SU-DHL-6 (cell line): ENCODE measurements around the gene MRPL2.
A peak's percentile ranks its signal among the peaks of the same experiment; 100 is the strongest.

Source experiments
- H2AFZ ChIP-seq: fragments of 200-600 bp; sonication (generic); 2 replicates; pipeline ENCODE4 v1.6.1; 2014; ENCODE audit warnings: low read depth, mild to moderate bottlenecking, moderate library complexity, mixed read lengths, antibody characterized with exemption, low read length; ENCODE audit not compliant: severe bottlenecking
- H3F3A ChIP-seq: fragments of 200-600 bp; shearing (Covaris generic); 2 replicates; pipeline ENCODE4 v1.6.0; 2016; ENCODE audit warnings: antibody characterized with exemption, mild to moderate bottlenecking; ENCODE audit not compliant: insufficient read depth
- H3K27ac ChIP-seq: fragments of 200-600 bp; sonication (generic); 2 replicates; pipeline ENCODE4 v1.5.1; 2016; ENCODE audit warnings: low read depth, mild to moderate bottlenecking, low read length, moderate library complexity, mixed read lengths
- H3K27me3 ChIP-seq: fragments of 200-600 bp; sonication (generic), shearing (Covaris generic); 2 replicates; pipeline ENCODE4 v1.6.0; 2014; ENCODE audit warnings: mild to moderate bottlenecking, low read length
- H3K36me3 ChIP-seq: fragments of 200-600 bp; sonication (generic); 2 replicates; pipeline ENCODE4 v1.6.1; 2014; ENCODE audit warnings: mild to moderate bottlenecking, low read length, mixed read lengths
- H3K4me2 ChIP-seq: fragments of 300-600, 200-600 bp; shearing (Covaris generic), sonication (generic); 2 replicates; pipeline ENCODE4 v1.6.0; 2014; ENCODE audit warnings: low read length, low read depth, mild to moderate bottlenecking; ENCODE audit not compliant: poor library complexity, severe bottlenecking
- H3K4me3 ChIP-seq: fragments of 200-600 bp; sonication (generic); 2 replicates; pipeline ENCODE4 v1.5.1; 2014; ENCODE audit warnings: antibody characterized with exemption, low read length, mild to moderate bottlenecking, mixed read lengths; ENCODE audit not compliant: insufficient read depth, poor library complexity, severe bottlenecking
- H3K79me2 ChIP-seq: fragments of 200-600 bp; sonication (generic); 2 replicates; pipeline ENCODE4 v1.6.1; 2014; ENCODE audit warnings: mild to moderate bottlenecking, low read length, moderate library complexity; ENCODE audit not compliant: insufficient read depth
- H3K9ac ChIP-seq: fragments of 200-600 bp; sonication (generic); 2 replicates; pipeline ENCODE4 v1.7.0; 2014; ENCODE audit warnings: mild to moderate bottlenecking, low read length
- H3K9me2 ChIP-seq: fragments of 200-600 bp; sonication (generic); replicated peaks from 2 replicates; pipeline ENCODE4 v1.6.1; 2014; ENCODE audit warnings: low read length; ENCODE audit not compliant: insufficient read depth
- H3K9me3 ChIP-seq: fragments of 200-600 bp; sonication (generic); 2 replicates; pipeline ENCODE4 v1.6.1; 2014; ENCODE audit warnings: low read length, mixed read lengths; ENCODE audit not compliant: insufficient read depth
- H4K20me1 ChIP-seq: fragments of 200-600 bp; sonication (generic); 2 replicates; pipeline ENCODE4 v1.6.1; 2014; ENCODE audit warnings: low read depth, mild to moderate bottlenecking, antibody characterized with exemption, low read length, moderate library complexity, mixed read lengths
- EZH2phosphoT487 ChIP-seq: fragments of 200-600 bp; sonication (generic), shearing (Covaris generic); conservative IDR thresholded peaks from 2 replicates; pipeline ENCODE4 v1.6.1; 2018; ENCODE audit warnings: mild to moderate bottlenecking, antibody characterized with exemption, low read length, moderate library complexity, mixed read lengths
- TF ChIP-seq, protein P1 (sequence below): fragments of 200-600 bp; sonication (generic); IDR thresholded peaks from one replicate; pipeline ENCODE4 v1.5.1; 2017; ENCODE audit warnings: antibody characterized with exemption, mild to moderate bottlenecking, low read length, moderate library complexity; ENCODE audit not compliant: insufficient read depth, poor library complexity, severe bottlenecking

Gene MRPL2

DNA sequence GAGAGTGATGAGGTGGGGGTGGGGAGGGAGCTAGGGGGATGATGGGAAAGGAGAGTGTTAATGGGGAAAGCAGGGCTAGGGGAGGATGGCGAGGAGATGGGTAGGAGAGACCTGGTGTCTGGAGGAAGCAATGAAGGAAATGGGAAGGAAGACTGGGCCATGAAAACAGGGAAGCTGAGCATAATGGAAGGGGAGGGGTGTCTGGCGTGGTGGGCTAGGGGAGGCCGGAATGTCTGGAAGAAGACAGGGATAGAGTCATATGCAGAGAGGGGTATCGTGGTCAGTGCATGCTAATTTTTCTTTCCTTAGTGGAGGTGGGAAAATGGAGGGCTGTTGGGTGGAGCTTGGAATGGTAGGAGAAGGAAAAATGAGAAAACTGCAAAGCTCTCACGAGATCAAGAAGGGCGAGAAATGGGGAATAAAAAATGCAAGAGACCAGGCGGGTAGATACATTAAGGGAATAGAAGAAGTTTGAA lies 44.8 kb downstream of the MRPL2 start:
- Histone ChIP-seq H4K20me1 (no peaks in the 10 kb centered on the region), H3K27me3 (no peaks in the 10 kb centered on the region), H3F3A (peaks cover 7% of the 10 kb centered on the region), H3K9me3 (no peaks in the 10 kb centered on the region), H3K4me2 (peak overlapping the region; percentile 94), H3K9me2 (no peaks in the 10 kb centered on the region), H3K79me2 (peaks cover 44% of the 10 kb centered on the region), H2AFZ (no peak overlapping the region), H3K27ac (no peak overlapping the region), H3K36me3 (no peaks in the 10 kb centered on the region; the same call in 1 of the 2 replicates), H3K4me3 (peak overlapping the region; percentile 75), H3K9ac (peak overlapping the region; percentile 85)
- no peak for TF ChIP-seq EZH2phosphoT487
- TF ChIP-seq, protein P1, sequence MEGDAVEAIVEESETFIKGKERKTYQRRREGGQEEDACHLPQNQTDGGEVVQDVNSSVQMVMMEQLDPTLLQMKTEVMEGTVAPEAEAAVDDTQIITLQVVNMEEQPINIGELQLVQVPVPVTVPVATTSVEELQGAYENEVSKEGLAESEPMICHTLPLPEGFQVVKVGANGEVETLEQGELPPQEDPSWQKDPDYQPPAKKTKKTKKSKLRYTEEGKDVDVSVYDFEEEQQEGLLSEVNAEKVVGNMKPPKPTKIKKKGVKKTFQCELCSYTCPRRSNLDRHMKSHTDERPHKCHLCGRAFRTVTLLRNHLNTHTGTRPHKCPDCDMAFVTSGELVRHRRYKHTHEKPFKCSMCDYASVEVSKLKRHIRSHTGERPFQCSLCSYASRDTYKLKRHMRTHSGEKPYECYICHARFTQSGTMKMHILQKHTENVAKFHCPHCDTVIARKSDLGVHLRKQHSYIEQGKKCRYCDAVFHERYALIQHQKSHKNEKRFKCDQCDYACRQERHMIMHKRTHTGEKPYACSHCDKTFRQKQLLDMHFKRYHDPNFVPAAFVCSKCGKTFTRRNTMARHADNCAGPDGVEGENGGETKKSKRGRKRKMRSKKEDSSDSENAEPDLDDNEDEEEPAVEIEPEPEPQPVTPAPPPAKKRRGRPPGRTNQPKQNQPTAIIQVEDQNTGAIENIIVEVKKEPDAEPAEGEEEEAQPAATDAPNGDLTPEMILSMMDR, result no peak

DNA sequence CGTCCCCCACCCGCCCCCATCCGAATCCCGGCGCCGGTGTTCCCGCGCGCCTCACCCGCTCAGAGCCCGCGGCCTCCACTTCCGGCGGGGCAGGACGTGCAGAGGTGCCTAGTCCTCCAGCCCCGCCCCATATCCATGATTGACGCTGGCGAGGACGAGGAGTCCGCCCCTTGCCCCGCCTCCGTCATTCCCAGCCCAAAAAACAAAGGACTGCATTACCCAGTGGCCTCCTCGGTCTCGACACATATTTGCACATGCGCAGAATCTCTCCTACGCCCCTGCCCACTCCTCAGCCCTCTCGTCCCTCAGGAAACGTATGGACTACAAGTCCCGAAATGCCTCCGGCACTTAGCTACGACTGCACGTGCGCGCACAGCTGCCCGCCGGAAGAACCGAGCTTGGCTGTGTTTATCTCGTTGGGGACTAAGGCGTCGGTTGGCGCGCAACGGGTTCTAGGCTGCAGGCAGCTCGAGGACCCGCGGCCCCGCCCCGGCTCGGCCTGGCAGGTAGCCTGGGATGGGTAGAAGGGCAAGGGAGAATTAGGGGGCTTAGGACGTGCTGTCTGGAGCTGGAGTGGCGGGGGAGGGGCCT lies 45.3 kb downstream of the MRPL2 start, which contains the start of the genes KLHDC3 and MEA1:
Gene KLHDC3, plus strand, starts transcription at position 407 of the 591 bp plus-strand sequence. CDS start 2,944 bp downstream, outside the sequence.
Gene MEA1, minus strand, starts transcription at position 104 of the 591 bp plus-strand sequence. CDS start 133 bp downstream, outside the sequence.
- H3K4me3 ChIP-seq, result peak within 1 kb of the TSS; percentile 89
- H2AFZ ChIP-seq, result peak within 1 kb of the TSS; percentile 92
- H3K27ac ChIP-seq, result peak within 1 kb of the TSS; percentile 45
- peak within 1 kb of the TSS; percentile 94 for H3K4me2 ChIP-seq
- no peaks in the 10 kb centered on the region for H3K9me2 ChIP-seq
- no peaks in the 10 kb centered on the region for H3K27me3 ChIP-seq
- no peaks in the 10 kb centered on the region for H4K20me1 ChIP-seq
- H3F3A ChIP-seq, result peaks cover 2% of the 10 kb centered on the region
- H3K9ac ChIP-seq, result peak within 1 kb of the TSS; percentile 85
- no peaks in the 10 kb centered on the region for H3K9me3 ChIP-seq
- TF ChIP-seq EZH2phosphoT487, result no peak
- TF ChIP-seq, protein P1, result no peak
- no peaks in the 10 kb centered on the region; the same call in 1 of the 2 replicates for H3K36me3 ChIP-seq
- peaks cover 44% of the 10 kb centered on the region for H3K79me2 ChIP-seq

DNA sequence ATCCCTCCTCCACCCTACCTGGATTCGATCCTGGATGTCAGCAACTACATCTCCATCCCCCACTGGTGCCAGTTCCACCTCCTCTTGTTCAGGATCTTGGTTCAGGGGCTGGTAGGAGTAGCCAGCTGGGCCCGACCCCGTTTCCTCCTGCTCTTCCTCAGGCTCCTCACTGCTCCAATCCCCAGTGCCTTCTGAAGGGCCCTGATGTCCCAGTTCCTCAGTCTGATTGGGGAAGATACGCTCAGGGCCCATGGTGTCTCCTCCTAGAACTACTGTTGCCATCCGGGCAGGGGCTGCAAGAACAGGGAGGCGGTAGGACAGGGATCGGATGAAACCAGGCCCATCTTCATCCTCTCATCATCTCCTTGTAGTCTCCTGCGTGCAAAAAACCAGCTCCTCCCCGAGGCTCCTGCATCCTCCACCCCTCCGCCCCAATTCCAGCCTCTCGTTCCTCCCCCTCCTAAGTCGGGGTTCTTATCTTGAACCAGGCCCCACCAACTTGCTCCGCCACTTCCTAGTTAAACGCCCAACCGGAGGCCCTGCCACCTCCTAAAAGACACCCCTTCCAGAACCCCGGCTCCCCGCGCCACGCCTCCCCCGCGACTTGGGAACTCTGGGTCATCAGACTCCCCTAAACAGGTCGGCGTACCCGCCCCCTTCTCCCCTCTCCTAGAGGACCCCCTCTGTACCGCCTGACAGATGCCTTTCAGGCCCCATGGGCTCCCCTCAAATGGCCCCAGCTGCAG lies 46.0 kb downstream of the MRPL2 start:
- H3K27me3 ChIP-seq, result no peaks in the 10 kb centered on the region
- TF ChIP-seq, protein P1, result no peak
- no peak for TF ChIP-seq EZH2phosphoT487
- peak overlapping the region; percentile 84 for H3K4me2 ChIP-seq
- peak overlapping the region; percentile 85 for H3K9ac ChIP-seq
- peak overlapping the region; percentile 45 for H3K27ac ChIP-seq
- H3K4me3 ChIP-seq, result peak overlapping the region; percentile 89
- H3K9me3 ChIP-seq, result no peaks in the 10 kb centered on the region
- H3K79me2 ChIP-seq, result peaks cover 44% of the 10 kb centered on the region
- H2AFZ ChIP-seq, result peak overlapping the region; percentile 92
- no peaks in the 10 kb centered on the region for H3K36me3 ChIP-seq
- H3K9me2 ChIP-seq, result no peaks in the 10 kb centered on the region
- H3F3A ChIP-seq, result no peaks in the 10 kb centered on the region
- H4K20me1 ChIP-seq, result no peaks in the 10 kb centered on the region
